ENCODE measurements around the gene TRIM5. TPM values are rescaled to one million over a fixed set of nuclear protein-coding genes. Genes with fewer than 3 reads are reported as not detected.

TRIM5 gene
- total and polyA plus RNA-seq, 2 experiments from 2014 or later: 20.8 to 21.0 TPM

DNA sequence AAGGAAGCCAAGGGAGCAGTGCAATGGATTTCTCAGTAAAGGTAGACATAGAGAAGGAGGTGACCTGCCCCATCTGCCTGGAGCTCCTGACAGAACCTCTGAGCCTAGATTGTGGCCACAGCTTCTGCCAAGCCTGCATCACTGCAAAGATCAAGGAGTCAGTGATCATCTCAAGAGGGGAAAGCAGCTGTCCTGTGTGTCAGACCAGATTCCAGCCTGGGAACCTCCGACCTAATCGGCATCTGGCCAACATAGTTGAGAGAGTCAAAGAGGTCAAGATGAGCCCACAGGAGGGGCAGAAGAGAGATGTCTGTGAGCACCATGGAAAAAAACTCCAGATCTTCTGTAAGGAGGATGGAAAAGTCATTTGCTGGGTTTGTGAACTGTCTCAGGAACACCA lies 11.3 kb upstream of the TRIM5 start (continued):
- no peak for TF ChIP-seq REST (IDR thresholded peaks at IDR 0.05; ENCODE audit: unreplicated experiment)
- no peak for TF ChIP-seq EZH2 (IDR thresholded peaks at IDR 0.05; ENCODE audit: low read depth, unreplicated experiment)
- no peak for TF ChIP-seq ZNF114 (CRISPR knock-in tag; IDR thresholded peaks at IDR 0.05)

DNA sequence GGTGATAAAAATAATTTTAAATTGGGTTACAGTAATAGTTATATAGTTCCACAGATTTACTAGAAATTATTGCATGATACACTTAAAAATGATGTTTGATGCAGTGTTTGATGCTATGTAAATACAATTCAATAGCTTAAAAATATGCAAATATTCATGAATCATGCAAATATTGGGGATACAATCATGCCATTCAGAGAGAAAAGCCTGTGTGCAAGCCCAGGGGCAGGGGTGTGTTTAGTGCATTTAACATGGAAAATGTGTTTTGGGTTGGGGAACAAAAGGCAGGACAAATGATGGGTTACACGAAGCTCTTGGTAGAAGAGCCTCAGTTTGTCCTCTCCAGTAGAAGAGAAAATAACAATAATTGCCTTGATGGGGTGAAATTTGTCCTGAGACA lies 10.7 kb upstream of the TRIM5 start:
- H3K4me3 Mint-ChIP-seq: no peak overlapping the region
- Histone ChIP-seq H3K27me3 (ENCODE audit: insufficient read depth) (no peaks in the 10 kb centered on the region), H3K79me2 (replicated peaks; ENCODE audit: insufficient read depth) (peaks cover 32% of the 10 kb centered on the region), H2AFZ (no peak overlapping the region), H3K27ac (ENCODE audit: low read depth) (no peak overlapping the region), H3K4me2 (no peak overlapping the region), H3K4me3 (no peak overlapping the region), H3K36me3 (ENCODE audit: insufficient read depth) (peaks cover 18% of the 10 kb centered on the region), H3F3A (replicated peaks; ENCODE audit: low read depth) (no peaks in the 10 kb centered on the region), H4K20me1 (replicated peaks; ENCODE audit: insufficient read depth) (0 out of 2 replicates have a peak, but pooled peaks cover 4% of the 10 kb centered on the region), H3K9me2 (ENCODE audit: insufficient read depth) (peaks cover 3% of the 10 kb centered on the region; the same call in 1 of the 2 replicates), H3K4me1 (ENCODE audit: insufficient read depth) (peaks cover 12% of the 10 kb centered on the region)
- H3K4me1 Mint-ChIP-seq: peaks cover 7% of the 10 kb centered on the region; the same call in 2 of the 3 replicates
- DNase-seq (ENCODE audit: low spot score) (no peak), ATAC-seq (no peak)
- no peak for TF ChIP-seq REST (IDR thresholded peaks at IDR 0.05; ENCODE audit: unreplicated experiment)
- H3K27ac Mint-ChIP-seq: no peak overlapping the region
- peaks cover 32% of the 10 kb centered on the region for H3K36me3 Mint-ChIP-seq (ENCODE audit: low read depth)
- H3K27me3 Mint-ChIP-seq (ENCODE audit: insufficient read depth, low read depth, poor library complexity): no peaks in the 10 kb centered on the region
- peaks cover 2% of the 10 kb centered on the region; the same call in 2 of the 3 replicates for H3K9me3 Mint-ChIP-seq

DNA sequence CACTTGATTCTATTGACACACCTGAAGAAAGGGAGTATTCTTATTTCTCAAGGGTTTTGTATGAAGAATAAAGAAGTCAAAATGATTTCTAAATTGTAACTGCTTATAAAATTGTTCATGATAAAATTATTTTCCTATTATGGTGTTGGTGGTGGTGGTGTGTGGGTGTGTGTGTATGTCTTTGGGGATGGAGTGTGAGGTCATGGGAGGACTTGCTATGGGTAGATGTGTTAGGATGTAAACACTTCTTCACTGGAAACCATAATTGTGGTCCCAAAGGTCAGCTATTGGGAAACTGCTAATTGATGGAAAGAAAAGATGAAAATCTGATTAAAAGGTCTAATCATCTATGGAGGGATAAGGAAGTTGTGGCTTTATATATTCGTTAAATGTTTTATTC lies 9.8 kb upstream of the TRIM5 start:
- H2AFZ ChIP-seq: no peak overlapping the region
- Mint-ChIP-seq H3K36me3 (ENCODE audit: low read depth) (peaks cover 34% of the 10 kb centered on the region), H3K9me3 (peaks cover 6% of the 10 kb centered on the region; the same call in 2 of the 3 replicates), H3K4me1 (peaks cover 16% of the 10 kb centered on the region), H3K4me3 (no peak overlapping the region), H3K27me3 (ENCODE audit: insufficient read depth, low read depth, poor library complexity) (no peaks in the 10 kb centered on the region), H3K27ac (no peak overlapping the region)
- ATAC-seq (no peak), DNase-seq (ENCODE audit: low spot score) (no peak)
- H3K9me2 ChIP-seq (ENCODE audit: insufficient read depth): peaks cover 3% of the 10 kb centered on the region; the same call in 1 of the 2 replicates
- no peaks in the 10 kb centered on the region for H3K27me3 ChIP-seq (ENCODE audit: insufficient read depth)
- H3K79me2 ChIP-seq (replicated peaks; ENCODE audit: insufficient read depth): peaks cover 32% of the 10 kb centered on the region
- H3K27ac ChIP-seq (ENCODE audit: low read depth): no peak overlapping the region
- no peak overlapping the region for H3K4me2 ChIP-seq
- no peak overlapping the region for H3K4me3 ChIP-seq
- peaks cover 21% of the 10 kb centered on the region for H3K4me1 ChIP-seq (ENCODE audit: insufficient read depth)
- H3K36me3 ChIP-seq (ENCODE audit: insufficient read depth): peaks cover 14% of the 10 kb centered on the region
- 0 out of 2 replicates have a peak, but pooled peaks cover 4% of the 10 kb centered on the region for H4K20me1 ChIP-seq (replicated peaks; ENCODE audit: insufficient read depth)
- no peaks in the 10 kb centered on the region for H3F3A ChIP-seq (replicated peaks; ENCODE audit: low read depth)
- TF ChIP-seq EZH2phosphoT487 (IDR thresholded peaks at IDR 0.05; ENCODE audit: unreplicated experiment): no peak
- no peak for TF ChIP-seq JUNB (IDR thresholded peaks at IDR 0.05; ENCODE audit: unreplicated experiment)
- TF ChIP-seq ZNF114 (CRISPR knock-in tag; IDR thresholded peaks at IDR 0.05): no peak
- TF ChIP-seq STAT1 (IDR thresholded peaks at IDR 0.05; ENCODE audit: unreplicated experiment): no peak
- TF ChIP-seq CREB1 (CRISPR knock-in tag; IDR thresholded peaks at IDR 0.05; ENCODE audit: low read depth): no peak
